Measurements from ENCODE around the gene CD1B.
"Not testable (repeated sequence)": the region's sequence is repeated elsewhere in the genome, so short reads cannot be mapped to it uniquely, and the experiment has no call there.

CD1B gene

DNA sequence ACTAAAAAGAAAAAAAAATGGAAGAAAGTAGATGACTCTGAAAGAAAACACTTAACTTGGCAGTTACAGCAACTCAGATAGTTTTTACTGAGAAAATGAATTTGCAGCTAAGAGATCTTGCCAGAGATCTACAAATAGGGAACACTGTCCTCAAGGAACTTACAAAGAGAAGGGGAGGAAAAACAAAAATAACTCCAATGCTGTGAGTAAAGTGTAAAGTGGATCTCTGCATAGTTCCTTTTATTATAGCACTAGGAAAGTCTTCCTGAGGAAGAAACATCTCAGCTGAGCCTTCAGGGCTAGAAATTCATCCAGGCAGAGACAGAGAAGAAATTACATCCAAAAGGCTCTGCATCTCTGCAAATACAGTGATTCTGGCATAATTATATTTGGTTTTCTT, 3.9 kb downstream of the CD1B start:
- no peak for DNase-seq

GRCh38 chr1:158324395-158324794, 6.9 kb downstream of the CD1B start:
- no peak for DNase-seq

DNA sequence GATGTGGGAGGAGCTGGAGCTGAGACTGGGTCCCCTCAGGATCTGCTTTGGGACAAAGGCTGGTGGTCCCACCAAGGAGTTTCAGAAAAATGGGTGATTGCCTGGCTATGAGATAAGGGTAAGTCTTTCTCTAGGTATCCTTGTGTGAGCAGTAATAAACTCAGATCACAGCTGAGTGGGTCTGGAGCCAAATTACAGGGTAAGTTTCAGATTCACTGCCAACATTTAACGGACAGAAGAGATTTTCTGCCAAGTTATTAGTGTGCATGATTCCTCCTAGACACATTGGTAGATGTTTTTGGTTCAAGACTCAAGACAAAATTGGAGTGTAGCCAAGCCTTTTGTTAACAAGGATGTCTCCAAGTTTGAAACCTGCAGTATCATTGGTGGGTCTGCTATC, 7.5 kb downstream of the CD1B start:
- DNase-seq, result no peak

DNA sequence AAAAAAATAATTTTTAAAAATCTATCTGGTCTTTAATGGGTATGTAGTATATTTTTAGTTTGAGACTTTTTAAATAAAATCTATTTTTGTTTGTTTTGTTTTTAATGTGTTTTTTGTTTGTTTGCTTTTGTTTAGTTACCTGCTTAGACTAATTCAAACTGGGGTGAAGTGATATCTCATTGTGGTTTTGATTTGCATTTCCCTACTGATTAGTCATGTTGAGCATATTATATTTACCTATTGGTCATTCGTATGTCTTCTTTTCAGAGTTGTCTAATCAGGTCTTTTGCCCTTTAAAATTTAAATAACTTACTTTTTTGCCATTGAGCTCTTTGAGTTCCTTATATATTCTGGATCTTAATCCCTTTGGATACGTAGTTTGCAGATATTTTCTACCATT, 20.3 kb downstream of the CD1B start:
- DNase-seq, result no peak

- no peak for DNase-seq
Observed at GRCh38 chr1:158310623-158311022, 20.7 kb downstream of the CD1B start.

DNA sequence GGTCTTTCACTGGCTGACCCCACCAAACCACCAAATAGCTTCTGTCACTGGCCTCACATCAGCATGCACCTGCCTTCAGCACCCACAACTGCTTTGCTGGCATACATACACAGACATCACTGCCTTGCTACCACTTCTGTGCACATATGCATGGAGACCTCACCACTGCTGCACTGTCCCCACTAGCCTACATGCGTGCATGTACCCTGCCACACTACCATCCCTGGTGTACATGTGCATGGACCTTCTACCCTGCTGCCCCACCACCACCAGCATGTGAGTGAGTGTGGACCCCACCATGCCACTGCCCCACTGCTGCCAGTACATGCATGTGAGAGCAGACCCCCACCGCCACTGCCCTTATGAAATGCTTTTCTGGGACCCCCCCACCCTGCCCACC, 35.5 kb downstream of the CD1B start:
- DNase-seq, result no peak

GRCh38 chr1:158290321-158290844, 40.9 kb downstream of the CD1B start:
- no peak for DNase-seq

- DNase-seq, result no peak
Observed at GRCh38 chr1:158289811-158290210, 41.5 kb downstream of the CD1B start, which contains the start of gene CD1C. TSS of gene CD1C (plus strand) at chr1:158289923. CDS start at chr1:158290065, 142 bp downstream.

GRCh38 chr1:158286941-158287346, 44.4 kb downstream of the CD1B start:
- no peak for DNase-seq

DNA sequence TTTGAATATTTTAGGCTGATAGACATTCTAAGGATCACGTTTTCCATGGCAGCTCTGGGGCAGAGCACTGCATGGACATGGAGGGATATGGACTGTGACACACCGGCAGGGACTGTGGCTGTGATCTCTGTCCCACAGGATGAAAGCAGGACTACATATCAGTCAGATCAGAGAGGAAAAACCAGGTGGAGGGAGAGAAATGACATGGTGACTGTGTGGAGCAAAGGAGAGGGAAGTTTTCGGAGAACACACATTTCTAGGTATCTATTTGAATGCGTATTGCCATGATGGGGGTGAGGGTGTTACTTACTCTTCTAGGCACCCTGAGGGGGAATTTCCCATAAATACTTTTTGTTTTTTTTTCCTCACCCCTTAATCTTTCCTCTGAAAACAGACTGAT, 44.8 kb downstream of the CD1B start:
- no peak for DNase-seq

DNA sequence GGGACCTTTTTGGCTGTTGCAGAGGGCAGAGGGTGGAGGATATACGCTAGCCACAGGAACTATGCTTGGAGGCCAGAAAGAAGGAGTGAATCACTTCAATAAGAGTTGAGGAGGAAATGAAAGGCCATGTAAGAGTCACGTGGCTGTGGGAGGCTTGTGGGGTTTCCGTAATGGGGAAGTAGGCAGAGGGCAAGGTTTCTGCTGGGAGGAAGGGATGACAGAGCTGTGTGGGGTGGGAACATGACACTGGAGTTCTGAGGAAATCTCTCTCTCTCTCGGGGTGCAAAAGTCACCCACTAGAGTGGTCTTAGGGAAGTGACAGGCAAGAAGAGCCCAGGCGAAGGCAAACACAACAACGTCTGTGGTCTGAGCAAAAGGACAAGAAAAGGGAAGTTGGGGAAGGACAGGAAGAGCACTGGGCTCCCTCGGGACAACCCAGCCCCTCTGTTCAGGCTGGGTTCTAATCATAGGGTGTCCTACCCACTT, 45.5 kb downstream of the CD1B start:
- peak; percentile 6 to 26 for DNase-seq

- no peak for DNase-seq
Observed at GRCh38 chr1:158283965-158284364, 47.4 kb downstream of the CD1B start.

DNA sequence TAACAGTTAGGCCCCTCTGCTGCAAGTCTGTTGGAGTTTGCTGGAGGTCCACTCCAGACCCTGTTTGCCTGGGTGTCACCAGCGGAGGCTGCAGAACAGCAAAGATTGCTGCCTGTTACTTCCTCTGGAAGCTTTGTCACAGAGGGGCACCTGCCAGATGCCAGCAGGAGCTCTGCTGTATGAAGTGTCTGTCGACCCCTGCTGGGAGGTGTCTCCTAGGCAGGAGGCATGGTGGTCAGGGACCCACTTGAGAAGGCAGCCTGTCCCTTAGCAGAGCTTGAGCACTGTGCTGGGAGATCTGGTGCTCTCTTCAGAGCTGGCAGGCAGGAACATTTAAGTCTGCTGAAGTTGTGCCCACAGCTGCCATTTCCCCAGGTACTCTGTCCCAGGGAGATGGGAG, 48.9 kb downstream of the CD1B start:
- not testable (repeated sequence) for DNase-seq

Data from activated CD4-positive, alpha-beta T cell treated with anti-CD3 and anti-CD28 coated beads, Interleukin-2, amount 50 U/mL, for 48 hours (primary cell).